Ovary (tissue), 9 donors: ENCODE results near the gene ZNF236. TPM values are rescaled to one million over a fixed set of nuclear protein-coding genes. Genes with fewer than 3 reads are reported as not detected.

ENCODE experiments used
- DNase-seq, 5 donors: peaks; one replicate each; pipeline ENCODE4 v3.0.0-alpha.2; 2019 to 2020
- H3K27ac ChIP-seq, 2 donors: fragments of 200-600 bp; one replicate each; pipeline versions ENCODE4 v1.5.1 to v1.8.0; 2019 to 2022
- H3K27me3 ChIP-seq: fragments of 200-600 bp; one replicate; pipeline ENCODE4 v1.8.0; 2022
- H3K36me3 ChIP-seq: fragments of 200-600 bp; sonication (generic); one replicate; pipeline ENCODE4 v1.5.1; 2019
- H3K4me1 ChIP-seq: one replicate; pipeline ENCODE4 v1.8.1; 2013; ENCODE audit warnings: mild to moderate bottlenecking, moderate library complexity; ENCODE audit not compliant: insufficient read depth
- H3K4me3 ChIP-seq: fragments of 200-600 bp; sonication (generic); one replicate; pipeline ENCODE4 v1.5.1; 2017
- H3K9me3 ChIP-seq, 2 donors: fragments of 200-600 bp in 1 of 2; sonication (generic) in 1 of 2; one replicate each; pipeline versions ENCODE4 v1.5.1 to v1.8.1; 2013 to 2019; ENCODE audit warnings: mild to moderate bottlenecking in 1 of 2, moderate library complexity in 1 of 2
- EP300 ChIP-seq: sonication (generic); formaldehyde crosslinking; IDR thresholded peaks from one replicate; pipeline ENCODE4 v1.6.1; 2017; ENCODE audit warnings: antibody characterized with exemption
- POLR2A ChIP-seq: fragments of 450-650 bp; IDR thresholded peaks from one replicate; pipeline ENCODE4 v1.6.1; 2017; ENCODE audit warnings: antibody characterized with exemption, mild to moderate bottlenecking, moderate library complexity
- WGBS, 3 donors: extraction: QIAGEN DNeasy Blood & Tissue Kit in 1 of 3; methylation state at CpG; one replicate each; pipeline versions ENCODE4 v1.1.5 to v1.1.7; 2013 to 2017; 5-methylcytosine and 5-hydroxymethylcytosine counted together
- intact Hi-C, 4 donors: fragments of 100-400 bp; cut with DNase I; formaldehyde crosslinking; loops; one replicate each; pipeline versions ENCODE4 v1.11.0 to v1.15.1; 2022 to 2023
- polyA plus RNA-seq, 2 donors: library from polyadenylated mRNA; stranded (reverse); fragments of 200-250 nt in 1 of 2; fragments of 350-450 nt in 1 of 2; fragmentation: Illumina TruSeq in 1 of 2; extraction: RNeasy Lipid Tissue Mini Kit (QIAGEN cat#74804) in 1 of 2; gene quantifications; one replicate each; pipeline ENCODE4 v1.2.3, GENCODE V29; 2013 to 2014
- total RNA-seq, 7 donors: library from RNA; depleted of rRNA in 2 of 7; stranded (reverse); fragments of >200 nt in 2 of 7; fragmentation: NEBNext Ultra II Directional in 3 of 7; extraction: Animal tissue kit (Norgen Biotek cat#: 25700) in 3 of 7; gene quantifications; one replicate each; pipeline versions ENCODE4 v1.1.0 to v1.2.4, GENCODE V29; 2016 to 2023
- TF ChIP-seq, protein P1 (sequence below), 3 donors: fragments of 450-650 bp in 2 of 3; fragments of 200-600 bp in 1 of 3; IDR thresholded peaks; one replicate each; pipeline versions ENCODE4 v1.5.1 to v1.8.0; 2016 to 2022; ENCODE audit warnings: antibody characterized with exemption in 3 of 3, mild to moderate bottlenecking in 1 of 3
- donor health status: DM: no; HTN: no; CAD: no; lungs with moderate emphysema.
- donor health status: DM: no; HTN: no; CAD: no.
- donor health status: Bipolar disorder and iron deficiency.
- donor health status: DM: yes; HTN: yes; CAD: no.
- donor health status: DM: no; HTN: no; CAD: no.
- donor health status: DM: yes; HTN: yes; CAD: no.

The ZNF236 gene
- total and polyA plus RNA-seq, 9 donors = 3.9 to 30.3 (median 24.1) TPM

DNA sequence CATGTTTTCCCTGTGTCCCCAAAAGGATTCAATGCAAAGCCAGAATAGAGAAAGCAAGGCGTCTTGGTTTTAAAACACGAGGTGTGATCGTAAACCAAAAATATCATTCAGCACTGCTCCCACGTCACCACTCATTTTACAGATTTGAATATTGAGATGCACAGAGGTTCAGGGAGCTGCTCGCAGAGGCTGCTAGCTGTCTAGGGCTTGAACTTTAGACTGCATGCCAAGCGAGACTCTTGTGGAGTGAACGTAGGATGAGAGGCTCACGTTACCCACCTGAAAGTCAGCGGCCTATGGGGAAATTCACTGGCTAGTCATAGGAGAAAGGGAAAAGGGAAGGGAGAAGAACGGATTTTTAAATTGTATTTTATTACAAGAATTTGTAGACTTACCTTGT is 180.1 kb downstream of the ZNF236 start:
- Histone ChIP-seq H3K4me3 (no peak overlapping the region), H3K27me3 (no peaks in the 10 kb centered on the region), H3K27ac (no peak overlapping the region), H3K4me1 (no peaks in the 10 kb centered on the region), H3K9me3 (no peaks in the 10 kb centered on the region), H3K36me3 (no peaks in the 10 kb centered on the region)
- TF ChIP-seq POLR2A (no peak), EP300 (no peak)
- TF ChIP-seq, protein P1, sequence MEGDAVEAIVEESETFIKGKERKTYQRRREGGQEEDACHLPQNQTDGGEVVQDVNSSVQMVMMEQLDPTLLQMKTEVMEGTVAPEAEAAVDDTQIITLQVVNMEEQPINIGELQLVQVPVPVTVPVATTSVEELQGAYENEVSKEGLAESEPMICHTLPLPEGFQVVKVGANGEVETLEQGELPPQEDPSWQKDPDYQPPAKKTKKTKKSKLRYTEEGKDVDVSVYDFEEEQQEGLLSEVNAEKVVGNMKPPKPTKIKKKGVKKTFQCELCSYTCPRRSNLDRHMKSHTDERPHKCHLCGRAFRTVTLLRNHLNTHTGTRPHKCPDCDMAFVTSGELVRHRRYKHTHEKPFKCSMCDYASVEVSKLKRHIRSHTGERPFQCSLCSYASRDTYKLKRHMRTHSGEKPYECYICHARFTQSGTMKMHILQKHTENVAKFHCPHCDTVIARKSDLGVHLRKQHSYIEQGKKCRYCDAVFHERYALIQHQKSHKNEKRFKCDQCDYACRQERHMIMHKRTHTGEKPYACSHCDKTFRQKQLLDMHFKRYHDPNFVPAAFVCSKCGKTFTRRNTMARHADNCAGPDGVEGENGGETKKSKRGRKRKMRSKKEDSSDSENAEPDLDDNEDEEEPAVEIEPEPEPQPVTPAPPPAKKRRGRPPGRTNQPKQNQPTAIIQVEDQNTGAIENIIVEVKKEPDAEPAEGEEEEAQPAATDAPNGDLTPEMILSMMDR (IDR thresholded peaks at IDR 0.05) = no peak
- no peak for DNase-seq
- 88 to 90% (median 89%) methylated on average over 10 of the region's 10 CpGs for WGBS, 3 donors
- intact Hi-C loops = loop anchor here in 3 of 4 donors (5.0 to 10.0 kb wide), 4 partner anchors 52 to 212 kb away; partner anchors contain the start of gene MBP (in 1 of the 3)

DNA sequence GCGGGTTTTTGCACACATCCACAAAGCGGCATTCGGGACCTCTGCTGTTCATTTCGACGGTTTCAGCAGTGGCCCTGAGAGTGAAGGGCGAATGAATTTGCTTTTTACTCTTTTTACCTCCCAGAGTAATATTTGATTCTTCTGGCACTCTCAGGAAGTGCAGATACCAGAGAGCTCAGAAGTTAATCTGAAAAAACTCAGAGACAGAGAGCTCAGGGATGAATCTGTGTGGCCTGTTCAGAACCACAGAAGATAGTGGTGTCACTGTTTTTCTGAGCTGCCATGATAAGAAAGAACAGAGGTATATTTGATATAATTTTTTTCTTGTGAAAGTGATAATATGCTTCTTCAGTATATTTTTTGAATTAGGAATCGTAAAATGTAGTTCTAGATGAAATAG is 181.0 kb downstream of the ZNF236 start:
- DNase-seq = no peak
- H3K4me1 ChIP-seq = no peaks in the 10 kb centered on the region
- intact Hi-C loops = loop anchor here in 3 of 4 donors (5.0 to 10.0 kb wide), 4 partner anchors 51 to 211 kb away; partner anchors contain the start of gene MBP (in 1 of the 3)
- H3K27me3 ChIP-seq = no peaks in the 10 kb centered on the region
- no peaks in the 10 kb centered on the region for H3K36me3 ChIP-seq
- no peak overlapping the region for H3K4me3 ChIP-seq
- TF ChIP-seq POLR2A (no peak), EP300 (no peak)
- TF ChIP-seq, protein P1 (IDR thresholded peaks at IDR 0.05) = no peak
- no peak overlapping the region for H3K27ac ChIP-seq
- 89 to 91% (median 89%) methylated on average over 7 of the region's 7 CpGs for WGBS, 3 donors
- H3K9me3 ChIP-seq = no peaks in the 10 kb centered on the region

DNA sequence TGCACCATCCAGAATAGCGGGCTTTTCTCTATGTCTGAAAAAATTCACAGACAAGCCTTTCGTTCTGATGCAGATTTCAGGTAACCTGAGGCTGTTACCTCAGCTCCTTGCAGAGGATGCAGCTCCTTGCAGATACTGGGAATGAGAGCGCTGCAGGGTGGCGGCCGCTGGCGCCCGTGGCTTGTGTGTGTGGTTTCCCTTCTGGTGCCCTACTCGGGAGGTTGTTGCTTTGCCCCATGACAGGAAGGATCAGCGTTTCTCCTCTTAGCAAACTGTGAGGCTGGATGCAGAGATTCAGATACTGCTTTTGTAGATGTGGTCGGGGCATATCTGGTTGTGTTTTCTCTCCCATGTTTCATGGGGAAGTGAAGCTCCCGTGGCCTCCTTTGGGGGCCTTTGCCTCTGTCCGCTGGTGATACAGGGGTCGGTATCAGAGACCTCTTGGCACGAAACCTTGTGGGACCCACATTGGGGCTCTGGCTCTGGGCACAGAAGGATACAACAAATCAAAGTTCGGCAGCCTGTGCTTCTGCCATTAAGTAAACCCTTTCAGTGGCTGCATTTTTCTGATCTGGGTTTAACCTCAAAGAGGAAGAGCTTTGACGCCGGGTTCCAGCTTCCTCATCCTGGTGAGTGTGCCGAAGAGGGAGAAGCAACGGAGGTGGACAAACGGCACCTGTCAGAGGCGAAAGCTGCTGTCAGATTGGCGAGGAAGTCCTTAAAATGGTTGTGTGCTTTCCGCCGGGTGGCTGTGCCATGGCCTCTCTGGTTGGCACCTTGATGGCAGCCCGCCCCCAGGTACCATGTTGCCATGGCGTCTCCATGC is 182.4 kb downstream of the ZNF236 start:
- Histone ChIP-seq H3K4me1 (no peaks in the 10 kb centered on the region), H3K27ac (no peak overlapping the region), H3K4me3 (no peak overlapping the region), H3K27me3 (no peaks in the 10 kb centered on the region), H3K9me3 (no peaks in the 10 kb centered on the region), H3K36me3 (no peaks in the 10 kb centered on the region)
- DNase-seq = no peak
- TF ChIP-seq, protein P1 (IDR thresholded peaks at IDR 0.05) = no peak
- TF ChIP-seq POLR2A (no peak), EP300 (no peak)
- intact Hi-C loops = loop anchor here in 3 of 4 donors (5.0 to 10.0 kb wide), 4 partner anchors 50 to 210 kb away; partner anchors contain the start of gene MBP (in 1 of the 3)
- WGBS, 3 donors = 86 to 87% (median 87%) methylated on average over 26 of the region's 26 CpGs

DNA sequence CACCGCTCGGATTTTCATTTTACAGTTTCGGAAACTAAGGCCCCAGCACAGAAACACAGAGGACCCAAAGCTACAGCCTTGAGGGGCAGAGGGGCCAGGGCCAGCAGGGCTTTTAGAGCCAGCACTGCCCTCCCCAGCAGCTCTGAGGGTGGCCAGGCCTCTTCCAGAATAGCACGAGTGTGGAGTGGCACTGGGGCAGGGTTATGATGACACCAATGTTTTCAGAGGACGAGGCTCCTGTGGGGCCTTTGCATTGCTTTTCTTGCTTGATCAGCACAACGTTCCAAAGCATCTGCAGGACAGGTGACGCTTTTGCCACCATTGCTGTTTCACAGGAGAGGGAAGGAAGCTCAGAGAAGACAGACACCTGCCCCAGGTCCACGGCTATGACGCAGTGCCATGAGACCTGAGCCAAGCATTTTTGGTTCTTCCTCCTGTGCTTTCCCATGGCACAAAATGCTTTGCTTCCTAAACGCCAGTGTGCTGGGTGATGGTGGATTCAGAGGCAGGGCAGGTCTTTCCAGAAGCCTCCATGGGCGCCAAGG is 183.4 kb downstream of the ZNF236 start:
- no peak overlapping the region for H3K4me3 ChIP-seq
- TF ChIP-seq EP300 (no peak), POLR2A (no peak)
- TF ChIP-seq, protein P1 (IDR thresholded peaks at IDR 0.05) = no peak
- WGBS, 3 donors = 84 to 92% (median 84%) methylated on average over 11 of the region's 11 CpGs
- no peak for DNase-seq
- intact Hi-C loops = loop anchor here in 2 of 4 donors (10.0 kb wide), 3 partner anchors 49 to 209 kb away; partner anchors contain the start of gene MBP (in 1 of the 2)
- H3K27ac ChIP-seq = no peak overlapping the region
- no peaks in the 10 kb centered on the region for H3K36me3 ChIP-seq
- no peaks in the 10 kb centered on the region for H3K27me3 ChIP-seq
- H3K9me3 ChIP-seq = no peaks in the 10 kb centered on the region
- no peaks in the 10 kb centered on the region for H3K4me1 ChIP-seq
